Epithelial cell of esophagus (primary cell): ENCODE results near the gene ANKZF1.

ENCODE experiments used
- DNase-seq: peaks from one replicate; pipeline ENCODE4 v3.0.0; 2010; ENCODE audit warnings: low read depth
- H3K4me3 ChIP-seq: 2 replicates; pipeline ENCODE4 v1.5.1; 2011; ENCODE audit warnings: mild to moderate bottlenecking, low read length, control low read depth
- CTCF ChIP-seq: IDR thresholded peaks from 2 replicates; pipeline ENCODE4 v1.5.1; 2011; ENCODE audit warnings: low read depth, mild to moderate bottlenecking, low read length, control low read depth, inconsistent platforms; ENCODE audit not compliant: insufficient read depth; ENCODE audit errors: missing control alignments

ANKZF1 gene

GRCh38 chr2:219230059-219230540 is 494 bp downstream of the ANKZF1 start:
- no peak for TF ChIP-seq CTCF
- DNase-seq: peak; percentile 75
- peak overlapping the region; percentile 98 for H3K4me3 ChIP-seq

GRCh38 chr2:219234331-219234730 is 4.7 kb downstream of the ANKZF1 start:
- no peak for DNase-seq
- no peak for TF ChIP-seq CTCF
- no peak overlapping the region for H3K4me3 ChIP-seq

GRCh38 chr2:219243291-219243761 is 13.7 kb downstream of the ANKZF1 start:
- no peak for TF ChIP-seq CTCF
- DNase-seq: no peak
- H3K4me3 ChIP-seq: no peak overlapping the region

GRCh38 chr2:219244789-219245147 is 15.2 kb downstream of the ANKZF1 start:
- peak overlapping the region; percentile 62 for H3K4me3 ChIP-seq
- TF ChIP-seq CTCF: no peak
- no peak for DNase-seq

- no peak for TF ChIP-seq CTCF
- H3K4me3 ChIP-seq: peak within 1 kb of the TSS; percentile 62
Observed at GRCh38 chr2:219245148-219245898, 15.7 kb downstream of the ANKZF1 start, which contains the start of the genes GLB1L and STK16. Gene GLB1L, minus strand, starts transcription at chr2:219245444. Its CDS starts 1,871 bp downstream, at chr2:219243573. Gene STK16, plus strand, starts transcription at chr2:219245479. Its CDS starts 521 bp downstream, at chr2:219246000.

GRCh38 chr2:219245899-219246230 is 16.3 kb downstream of the ANKZF1 start:
- peak; percentile 19 for DNase-seq
- TF ChIP-seq CTCF: no peak
- peak overlapping the region; percentile 62 for H3K4me3 ChIP-seq

More at GRCh38 chr2:219245148-219245898, 15.7 kb downstream of the ANKZF1 start, which contains the start of the genes GLB1L and STK16:
- peak; percentile 90 for DNase-seq

- no peak for TF ChIP-seq CTCF
- DNase-seq: no peak
- no peak overlapping the region for H3K4me3 ChIP-seq
Observed at GRCh38 chr2:219246559-219246958, 17.0 kb downstream of the ANKZF1 start.
